Ammon's horn (tissue), 1 donor: ENCODE results near the gene KRT77.

ENCODE experiments used
- DNase-seq: peaks from one replicate; pipeline ENCODE4 v3.0.0-alpha.2; 2016; ENCODE audit warnings: low spot score

Gene KRT77

DNA sequence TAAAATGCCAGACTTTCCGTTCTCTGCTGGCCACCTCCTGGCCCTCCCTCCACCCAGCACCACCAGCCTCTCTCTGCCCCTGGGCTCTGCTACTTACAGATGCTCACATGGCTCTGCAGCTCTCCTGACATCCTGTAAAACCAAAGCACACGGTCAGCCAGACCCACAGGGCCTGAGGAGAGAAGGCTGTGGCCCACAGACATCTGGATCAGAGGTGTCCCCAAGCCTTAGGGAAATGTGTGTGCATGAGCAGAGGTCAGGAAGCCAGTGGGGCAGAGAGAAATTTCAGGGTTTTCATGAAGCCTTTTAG, 11.5 kb downstream of the KRT77 start:
- DNase-seq = no peak

DNA sequence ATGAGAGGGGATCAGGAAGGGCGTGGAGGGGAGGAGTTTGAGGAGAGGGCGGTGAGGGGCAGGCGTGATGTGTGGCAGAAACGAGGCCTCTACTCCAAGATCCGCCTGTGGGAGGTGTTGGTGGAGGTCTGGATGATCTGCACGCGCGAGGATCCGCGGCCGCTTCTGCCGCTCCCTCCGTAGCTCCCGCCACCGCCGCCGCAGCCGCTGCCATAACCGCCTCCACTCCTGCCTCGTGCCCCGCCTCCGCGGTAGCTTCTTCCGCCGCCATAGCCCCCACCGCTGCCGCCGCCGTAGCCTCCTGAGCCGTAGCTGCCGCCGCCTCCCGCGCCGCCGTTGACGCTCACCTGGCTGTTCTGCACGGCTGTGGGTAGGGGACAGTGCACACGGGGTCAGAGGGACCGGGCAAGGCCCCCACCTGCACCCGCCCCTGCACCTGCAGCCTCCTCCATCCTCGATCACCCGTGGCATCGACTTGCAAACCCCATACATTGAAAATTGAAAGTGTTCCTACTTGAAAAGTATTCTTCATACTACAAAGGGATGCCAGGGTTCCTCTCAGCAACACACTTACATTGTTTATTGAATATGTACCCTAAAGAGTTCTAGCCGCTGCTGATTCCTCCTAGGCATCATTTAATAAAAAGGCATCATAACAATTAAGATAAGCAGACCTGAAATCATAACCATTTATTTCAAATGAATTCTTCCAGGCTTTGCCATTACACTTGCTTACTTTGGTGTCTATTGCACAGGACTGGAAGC, 12.1 kb downstream of the KRT77 start:
- DNase-seq = no peak

DNA sequence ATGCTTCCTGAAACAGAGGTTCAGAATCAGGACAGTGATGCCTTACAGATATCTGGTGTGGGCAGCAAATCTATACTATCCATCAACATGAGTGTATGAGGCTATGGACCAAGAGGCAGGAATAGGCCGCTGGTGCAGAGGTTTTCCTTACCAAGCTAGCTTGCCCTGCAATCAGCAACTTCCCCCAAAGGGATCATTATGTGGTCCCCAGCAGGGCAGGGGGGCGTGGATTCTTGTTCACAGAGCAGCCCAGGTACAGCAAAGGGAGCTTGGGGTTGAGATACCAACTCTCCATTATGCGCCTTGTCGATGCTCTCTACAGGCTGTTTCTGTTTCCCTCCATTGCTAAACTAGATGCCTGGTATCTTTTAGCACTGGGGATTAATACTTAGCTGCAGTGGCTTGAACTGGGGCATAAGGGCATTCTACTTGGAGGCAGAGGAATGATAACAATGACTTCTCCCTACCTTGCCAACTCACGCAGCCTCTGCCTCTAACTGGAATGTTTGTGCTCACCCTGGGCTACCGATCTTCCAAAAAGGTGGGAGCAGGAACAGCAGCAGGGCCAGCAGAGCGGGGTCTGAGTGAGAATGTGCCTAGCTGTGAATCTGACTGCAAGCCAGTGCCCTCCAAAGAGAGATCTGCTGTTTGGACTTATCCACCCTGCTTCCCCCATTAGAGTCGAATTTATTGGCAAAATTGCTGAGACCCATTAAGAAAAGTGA, 12.8 kb downstream of the KRT77 start:
- DNase-seq = no peak

DNA sequence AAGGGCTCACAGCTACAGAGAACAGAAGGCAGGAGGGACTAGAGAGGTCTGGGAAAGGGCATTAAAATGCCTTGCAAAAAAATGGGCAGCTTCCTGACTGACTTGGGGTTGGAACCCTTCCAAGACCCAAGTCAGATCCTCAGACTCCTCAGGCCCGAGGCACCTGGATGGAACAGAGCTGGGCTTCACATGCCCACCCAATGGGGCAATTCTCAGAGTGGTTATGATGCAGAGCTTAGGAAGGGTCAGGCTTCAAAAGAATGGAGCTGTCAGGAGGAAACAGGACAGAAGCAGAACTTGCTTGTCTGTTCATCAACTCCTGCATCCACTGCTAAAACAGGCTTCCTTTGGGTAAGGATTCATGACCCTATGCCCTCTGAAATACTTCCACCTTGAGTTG, 13.4 kb downstream of the KRT77 start:
- DNase-seq = no peak

DNA sequence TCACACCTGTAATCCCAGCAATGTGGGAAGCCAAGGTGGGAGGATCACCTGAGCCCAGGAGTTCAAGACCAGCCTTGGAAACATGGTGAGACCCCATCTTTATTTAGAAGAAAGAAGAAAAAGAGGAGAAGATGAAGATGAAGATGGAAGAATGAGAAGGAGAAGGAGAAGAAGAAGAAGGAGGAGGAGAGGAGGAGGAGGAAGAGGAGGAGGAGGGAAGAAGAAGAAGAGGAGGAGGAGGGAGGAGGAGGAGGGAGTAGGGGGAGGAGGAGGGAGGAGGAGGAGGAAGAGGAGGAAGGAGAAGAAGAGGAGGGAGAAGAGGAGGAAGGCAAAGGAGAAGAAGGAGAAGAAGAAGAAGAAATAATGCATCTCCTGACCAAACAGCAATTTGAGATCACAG, 14.1 kb downstream of the KRT77 start:
- DNase-seq = no peak

DNA sequence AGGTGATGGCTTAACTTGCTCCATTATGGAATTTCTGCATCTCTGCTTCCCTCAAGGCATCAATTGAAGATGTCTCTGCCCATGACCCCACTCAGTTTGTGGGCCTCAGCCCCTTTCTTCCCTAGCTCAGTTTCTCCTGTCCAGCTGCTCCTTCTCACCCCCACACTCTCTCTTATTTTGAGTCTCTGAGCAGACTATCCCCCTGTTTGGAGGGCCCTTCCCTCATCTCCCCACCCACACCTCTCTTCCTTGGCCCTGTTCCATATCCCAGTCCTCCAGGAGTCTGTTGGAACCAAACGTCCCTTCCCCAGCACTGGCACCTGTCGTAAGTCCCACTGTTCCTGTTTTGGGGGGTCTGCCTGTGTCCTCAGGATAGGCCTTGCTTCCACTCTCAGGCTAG, 14.8 kb downstream of the KRT77 start:
- no peak for DNase-seq

DNA sequence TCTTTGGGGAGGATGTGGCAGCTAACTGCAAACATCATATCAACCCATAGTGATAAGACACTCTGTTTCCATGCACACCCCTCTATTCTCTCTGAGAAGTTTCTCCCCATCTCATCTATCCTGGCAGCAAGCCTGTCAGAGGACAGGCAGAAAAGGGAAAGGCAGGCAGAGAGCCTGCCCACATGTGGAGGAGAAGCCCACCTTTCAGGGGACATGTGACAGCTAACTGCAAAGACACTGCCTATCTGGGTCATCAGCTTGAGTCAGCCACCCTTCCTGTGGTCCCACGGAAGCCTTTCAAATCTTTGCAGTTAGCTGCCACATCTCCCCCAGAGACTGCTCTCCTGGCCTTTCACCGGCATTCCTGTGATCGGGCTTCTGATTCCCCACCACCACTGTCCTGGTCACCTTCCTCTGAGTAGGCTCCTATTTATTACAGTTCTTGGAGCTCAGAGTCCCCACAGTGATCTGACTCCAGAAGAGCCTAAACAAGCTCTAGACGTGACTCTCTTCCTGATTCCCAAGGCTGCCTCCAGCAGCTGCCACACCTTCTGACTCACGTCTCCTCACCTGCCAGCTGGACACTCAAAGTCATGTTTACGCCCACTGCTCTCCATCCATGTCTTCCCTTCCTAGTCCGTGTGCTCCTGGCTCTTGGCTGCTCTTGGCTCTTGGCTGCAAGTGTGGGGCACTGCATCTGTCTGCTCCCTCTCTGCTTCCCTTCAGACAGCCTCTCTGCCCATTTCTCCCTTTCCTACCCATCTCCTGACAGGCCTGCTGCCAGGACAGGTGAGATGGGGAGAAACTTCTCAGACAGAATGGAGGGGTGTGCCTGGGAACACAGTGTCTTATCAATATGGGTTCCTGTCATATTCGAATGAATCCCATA, 15.6 kb downstream of the KRT77 start:
- DNase-seq = no peak

DNA sequence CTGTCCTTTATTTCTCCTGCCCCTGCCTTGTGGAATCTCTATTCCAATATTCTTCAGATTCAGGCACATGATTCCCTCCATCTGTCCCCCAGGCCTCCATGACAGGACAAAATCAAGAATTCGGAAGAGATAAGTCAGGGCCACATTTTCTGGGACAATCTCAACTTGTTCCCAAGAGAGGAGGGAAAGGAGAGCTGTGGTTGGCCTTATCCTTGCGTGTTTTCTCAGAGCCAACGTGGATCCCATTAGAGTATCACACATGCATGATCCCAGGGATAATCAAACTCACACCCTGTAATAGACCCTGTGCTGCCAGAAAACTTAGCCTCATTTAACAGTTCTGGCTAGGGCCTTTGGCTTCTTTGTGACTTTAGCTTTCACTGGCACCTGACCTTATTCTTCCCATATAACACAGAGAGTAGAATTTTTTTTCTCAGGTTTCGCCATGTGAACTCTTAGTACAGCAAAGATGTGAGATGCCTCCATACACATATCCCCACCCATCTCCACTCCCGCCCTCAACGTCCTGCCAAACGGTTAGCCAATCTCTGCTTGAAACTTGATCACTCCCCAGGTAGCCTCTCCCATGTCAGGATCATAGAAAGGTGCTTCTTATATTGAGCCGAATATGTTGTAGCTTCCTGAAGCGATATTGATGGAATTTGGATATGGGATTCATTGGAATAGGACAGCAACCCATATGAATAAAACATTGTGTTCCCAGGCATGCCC, 16.4 kb downstream of the KRT77 start:
- DNase-seq = no peak

DNA sequence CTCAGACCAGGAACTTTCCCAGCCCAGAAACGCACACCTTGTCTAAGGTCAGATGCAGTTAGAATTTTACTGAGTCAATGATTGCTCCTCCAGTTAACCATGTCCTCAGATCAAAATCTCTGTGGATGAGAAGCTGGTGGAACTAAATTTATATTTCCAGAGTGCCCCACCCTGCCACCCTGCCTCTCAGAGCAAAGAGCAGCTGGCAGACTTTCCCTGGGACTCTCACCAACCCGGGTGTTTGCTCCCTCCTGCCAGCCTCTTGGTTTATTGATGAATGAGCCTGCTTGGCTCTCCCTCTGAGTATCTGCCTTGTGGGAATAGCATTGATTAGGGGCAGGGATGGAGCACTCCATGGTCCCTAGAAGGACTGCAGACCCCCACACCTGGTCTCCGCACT, 17.3 kb downstream of the KRT77 start:
- no peak for DNase-seq

DNA sequence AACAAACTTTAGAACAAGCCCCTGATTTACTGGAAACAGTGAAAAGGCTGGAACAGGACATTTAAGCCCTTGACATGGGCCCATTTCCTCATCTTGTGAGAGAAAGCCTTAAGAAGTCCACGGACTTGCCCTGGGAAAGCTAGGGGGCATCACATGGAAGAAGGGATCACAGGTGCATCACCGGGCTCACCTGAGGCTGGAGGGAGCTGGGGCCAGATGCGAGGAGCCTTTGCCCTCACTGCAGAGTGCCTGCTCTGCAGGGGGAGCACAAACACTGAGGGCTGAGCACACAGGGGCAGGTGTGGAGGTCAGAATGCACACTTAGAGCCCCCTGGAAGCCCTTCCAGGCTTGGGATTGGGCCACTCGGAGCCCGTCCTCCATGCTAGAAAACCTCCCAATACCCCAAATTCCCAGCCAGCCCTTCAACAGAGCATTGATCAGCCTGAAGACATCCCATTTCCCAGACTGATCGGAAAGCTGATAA, 17.9 kb downstream of the KRT77 start:
- DNase-seq = no peak

DNA sequence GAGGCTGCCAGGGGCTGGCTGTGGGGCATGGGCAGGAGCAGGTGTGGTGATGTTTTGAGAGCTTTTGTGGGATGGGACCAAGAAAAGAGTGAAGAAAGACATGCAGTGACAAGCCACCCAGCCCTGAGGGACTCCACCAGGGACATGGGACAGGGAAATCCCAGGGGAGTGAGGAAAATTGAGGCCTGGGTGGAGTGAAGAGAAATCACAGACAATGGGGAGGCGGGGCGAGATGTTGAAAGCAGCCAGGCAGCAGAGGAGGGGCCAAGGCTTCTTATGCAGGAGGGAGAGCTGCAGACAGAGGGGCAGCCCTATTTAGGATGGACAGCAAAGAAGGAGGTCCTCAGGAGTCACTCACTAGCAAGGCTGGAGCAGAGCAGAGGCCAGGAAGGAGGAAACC, 18.9 kb downstream of the KRT77 start:
- DNase-seq = no peak

DNA sequence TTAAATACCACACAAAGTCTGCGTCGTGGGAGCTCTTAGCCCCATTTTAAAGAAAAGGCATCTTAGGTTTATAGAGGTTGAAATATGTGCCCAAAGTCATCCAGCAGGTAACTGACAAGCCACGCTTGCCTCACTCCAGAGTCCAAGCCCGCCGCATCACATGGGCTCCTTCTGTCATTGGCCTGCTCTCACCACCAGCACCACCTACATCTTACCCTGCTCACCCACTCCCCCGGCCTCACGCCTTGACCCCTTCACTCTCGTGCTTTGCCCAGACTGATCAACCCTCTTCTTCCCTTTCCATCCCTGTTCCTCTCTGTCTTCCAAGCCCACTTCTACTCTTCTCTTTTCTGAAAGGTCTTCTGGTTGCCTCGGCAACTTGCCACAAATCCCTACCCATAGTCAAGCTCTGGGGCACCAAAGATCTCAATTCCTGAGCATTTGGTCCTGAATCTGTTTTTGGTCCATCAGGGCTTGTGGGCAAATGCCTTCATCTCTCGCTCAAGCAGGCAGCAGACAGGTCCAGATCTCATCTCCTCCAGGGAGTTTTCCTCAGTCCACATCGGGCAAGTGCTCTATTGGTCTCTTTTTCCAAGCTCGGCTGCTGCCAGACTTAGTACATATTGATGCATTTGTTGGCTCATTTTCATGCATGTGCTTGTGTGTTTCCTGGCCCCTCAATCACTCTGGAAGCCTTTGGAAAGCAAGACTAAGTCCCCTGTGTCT, 19.6 kb downstream of the KRT77 start:
- no peak for DNase-seq

DNA sequence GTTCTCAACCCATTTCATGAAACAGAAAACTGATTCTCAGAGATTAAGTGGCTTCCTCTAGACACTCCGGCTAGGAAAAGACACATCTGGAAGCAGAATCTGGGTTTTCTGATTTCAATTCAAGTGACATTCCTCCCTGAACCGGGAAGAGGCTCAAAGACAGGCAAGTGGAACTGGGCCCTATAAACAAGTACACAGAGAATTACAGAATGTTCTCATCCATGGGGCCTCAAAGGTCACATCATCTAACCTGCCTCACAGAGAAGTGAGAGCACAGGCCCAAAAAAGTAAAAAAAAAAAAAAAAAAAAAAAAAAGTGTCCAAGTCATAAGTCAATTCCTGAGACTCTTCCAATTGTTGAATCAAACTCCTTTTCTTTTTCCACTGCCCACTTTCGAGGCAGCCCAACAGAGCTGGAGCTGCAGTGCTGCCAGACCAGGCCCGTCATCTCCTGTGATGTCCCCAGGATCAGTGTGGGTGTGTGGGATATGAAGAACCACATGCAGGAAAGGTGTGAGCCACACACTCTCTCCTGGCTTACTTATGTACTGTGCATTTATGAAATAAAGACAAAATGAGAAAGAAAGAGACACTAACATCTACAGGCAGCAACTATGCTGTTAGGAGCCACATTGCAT, 20.3 kb downstream of the KRT77 start:
- DNase-seq = no peak

DNA sequence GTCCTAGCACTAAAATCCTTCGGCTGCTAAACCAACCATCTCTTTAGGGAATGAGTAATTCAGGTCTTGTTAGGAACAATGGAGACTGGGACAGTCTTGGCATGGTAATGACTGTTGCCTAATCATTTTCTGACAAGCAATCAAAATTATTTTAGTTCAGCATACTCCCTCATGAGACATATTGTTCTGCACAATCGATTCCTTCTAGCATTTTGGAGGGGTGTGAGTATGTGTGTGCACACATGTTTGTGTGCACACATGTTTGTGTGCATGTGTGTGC, 21.0 kb downstream of the KRT77 start:
- no peak for DNase-seq

DNA sequence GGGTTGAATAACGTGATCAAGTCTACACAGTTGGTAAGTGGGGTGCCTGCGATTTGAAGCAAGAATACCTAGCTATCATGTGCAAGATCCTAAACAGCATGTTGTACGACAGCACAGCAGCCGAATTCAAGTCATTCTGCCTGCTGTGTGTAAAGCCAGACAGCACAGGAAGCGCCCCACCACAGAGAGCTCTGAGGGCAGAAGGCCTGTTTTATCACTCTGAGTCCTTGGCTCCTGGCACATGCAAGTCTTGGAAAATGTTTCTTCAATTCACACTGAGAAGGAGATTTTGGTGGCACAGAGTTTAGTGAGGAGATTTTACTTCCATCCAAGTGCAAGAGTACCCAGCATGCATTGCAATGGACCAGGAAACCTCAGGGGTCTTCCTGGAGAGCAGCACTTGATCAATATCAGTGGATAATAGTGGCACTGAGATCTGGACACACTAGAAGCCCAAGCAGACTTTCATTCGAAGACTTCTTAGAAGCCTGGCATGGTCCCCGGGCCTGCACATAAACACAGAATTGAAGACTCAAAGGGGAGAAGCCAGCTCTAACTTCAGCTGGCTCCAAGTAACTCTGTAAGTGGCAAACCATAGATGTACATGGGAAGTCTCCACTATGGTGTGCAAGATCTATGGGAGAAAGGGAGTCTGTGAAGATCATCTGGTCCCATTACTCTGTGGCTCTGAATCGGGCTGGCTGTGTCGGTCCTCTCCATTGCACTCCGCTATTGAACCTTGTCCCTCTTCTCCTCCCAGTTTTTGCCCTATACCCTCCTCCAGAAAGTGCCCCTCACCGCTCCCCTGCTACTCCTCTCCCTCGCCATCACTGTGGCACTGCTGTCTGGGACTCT, 21.6 kb downstream of the KRT77 start:
- no peak for DNase-seq

DNA sequence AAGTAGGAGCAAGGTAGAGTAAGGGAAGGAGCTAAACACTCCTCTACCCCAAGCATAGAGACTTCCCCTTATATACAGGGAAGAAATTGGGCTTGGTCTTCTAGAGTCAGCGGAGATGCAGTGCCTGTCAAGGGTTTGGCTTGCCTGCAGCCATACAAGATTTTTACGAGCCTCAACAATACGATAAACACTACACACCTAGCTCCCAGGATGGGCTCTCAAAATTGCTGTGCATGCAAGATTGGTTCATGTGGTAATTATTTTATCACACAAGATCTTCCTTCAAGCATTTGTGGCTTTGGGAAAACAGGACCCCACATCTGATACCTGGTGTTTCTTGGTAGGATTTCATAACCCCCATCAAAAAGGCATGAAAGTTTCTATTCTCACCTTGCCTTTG, 23.0 kb downstream of the KRT77 start, which contains the start of gene KRT1:
Gene KRT1, minus strand, starts transcription at position 45 of the 400 bp plus-strand sequence. CDS start 59 bp downstream, outside the sequence.
- no peak for DNase-seq

DNA sequence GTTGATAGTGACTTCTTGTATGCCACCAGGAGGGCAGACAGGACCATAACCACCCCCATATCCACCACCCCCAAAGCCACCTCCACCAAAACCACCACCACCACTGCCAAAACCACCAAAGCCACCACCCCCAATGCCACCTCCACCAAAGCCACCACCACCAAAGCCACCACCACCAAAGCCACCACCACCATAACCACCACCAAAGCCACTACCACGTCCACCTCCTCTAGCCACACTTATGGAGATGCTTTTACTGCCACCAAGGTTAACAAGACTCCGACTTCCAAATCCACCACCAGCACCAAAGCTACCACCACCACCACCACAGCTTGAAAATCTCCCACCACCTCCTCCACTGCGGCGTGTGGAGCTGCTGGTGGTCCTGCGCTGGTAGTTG, 23.4 kb downstream of the KRT77 start:
- DNase-seq = no peak

DNA sequence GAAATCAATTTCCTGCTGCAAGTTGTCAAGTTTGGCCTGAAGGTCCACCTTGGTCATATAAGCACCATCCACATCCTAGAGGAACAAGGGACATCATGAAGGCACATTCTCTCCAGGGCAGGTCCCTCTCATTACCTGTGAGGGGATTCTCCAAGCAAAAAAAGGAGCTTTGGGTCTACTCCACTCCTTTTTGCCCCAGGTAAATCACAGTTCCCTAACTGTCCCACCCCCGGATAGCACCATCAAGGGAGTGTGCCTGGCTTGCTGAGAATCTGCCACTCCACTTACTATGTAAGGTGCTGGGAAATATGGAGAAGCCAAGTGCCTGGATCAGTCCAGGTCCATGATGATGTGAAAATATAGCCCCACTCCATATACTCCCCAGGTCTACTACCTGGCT, 25.7 kb downstream of the KRT77 start:
- DNase-seq = no peak

DNA sequence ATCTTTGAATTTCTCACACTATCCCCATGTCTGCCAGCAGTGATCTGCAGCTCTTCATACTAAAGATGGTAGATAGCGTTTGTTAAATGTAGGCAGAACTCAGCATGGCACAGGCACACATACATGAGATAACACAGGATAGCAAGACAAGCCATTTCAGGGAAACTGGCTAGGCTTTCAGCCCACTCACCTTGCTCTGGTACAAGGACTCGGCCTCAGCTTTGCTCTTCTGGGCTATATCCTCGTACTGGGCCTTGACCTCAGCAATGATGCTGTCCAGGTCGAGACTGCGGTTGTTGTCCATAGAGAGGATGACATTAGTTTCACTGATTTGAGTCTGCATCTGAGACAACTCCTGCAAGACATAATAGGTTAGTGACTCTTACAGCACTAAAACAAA, 26.2 kb downstream of the KRT77 start:
- no peak for DNase-seq

DNA sequence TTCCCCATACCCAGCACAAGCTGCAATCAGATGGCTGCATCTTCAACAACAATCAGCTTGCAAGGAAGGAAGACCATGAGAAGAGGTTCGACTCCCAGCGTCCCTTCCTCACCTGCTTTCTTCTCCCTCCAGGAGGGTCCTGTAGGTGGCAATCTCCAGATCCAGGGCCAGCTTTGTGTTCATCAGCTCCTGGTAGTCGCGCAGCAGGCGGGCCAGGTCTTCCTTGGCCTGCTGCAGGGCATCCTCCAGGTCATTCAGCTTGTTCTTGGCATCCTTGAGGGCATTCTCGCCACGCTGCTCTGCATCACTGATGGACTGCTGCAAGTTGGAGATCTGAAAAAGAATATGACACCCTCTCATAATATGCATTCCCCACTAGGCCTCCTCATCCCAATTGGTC, 27.2 kb downstream of the KRT77 start:
- DNase-seq = no peak
